ENCODE data around the gene ULBP1.
"Not testable (repeated sequence)": the region's sequence is repeated elsewhere in the genome, so short reads cannot be mapped to it uniquely, and the experiment has no call there.

Gene ULBP1

DNA sequence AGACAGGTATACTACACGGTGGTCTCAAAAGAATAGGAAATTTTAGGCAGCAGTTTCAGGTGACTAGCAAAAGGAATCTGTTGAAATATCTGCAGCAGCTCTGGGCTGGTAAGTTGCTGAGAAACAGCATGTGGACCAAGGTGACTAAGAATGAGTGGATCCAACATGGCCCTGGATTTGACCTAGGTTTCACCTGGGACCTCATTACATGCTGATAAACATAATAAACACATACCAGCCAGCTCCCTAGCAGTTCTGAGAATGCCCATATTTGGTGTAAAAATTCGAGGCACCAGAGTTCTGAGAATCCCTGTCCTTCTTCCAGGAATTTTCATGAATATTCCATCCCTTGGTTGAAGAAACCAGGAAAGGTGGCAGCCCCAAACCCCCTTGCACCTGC lies 10.4 kb upstream of the ULBP1 start:
- DNase-seq (ENCODE audit: low spot score): peak; percentile 20

DNA sequence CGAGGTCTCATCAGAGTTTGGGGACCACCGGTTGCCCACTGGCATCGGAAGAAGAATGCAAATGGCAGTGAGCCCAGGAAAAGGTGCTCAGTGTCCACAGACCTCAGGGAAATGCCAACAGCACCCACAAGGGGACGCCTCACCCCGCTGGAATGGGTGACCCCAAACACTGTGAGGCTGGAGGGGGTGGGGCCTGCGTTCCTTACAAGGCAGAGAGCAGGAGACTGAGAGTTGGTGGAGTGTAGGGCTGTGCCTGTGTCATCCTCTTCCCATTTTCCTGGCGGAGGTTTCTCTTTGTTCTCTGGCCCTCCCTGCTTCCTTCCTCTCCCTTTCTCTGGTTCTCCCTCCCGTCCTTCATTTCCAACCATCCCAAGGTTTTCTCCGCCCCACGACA lies 9.8 kb upstream of the ULBP1 start:
- DNase-seq (ENCODE audit: low spot score): not testable (repeated sequence)

DNA sequence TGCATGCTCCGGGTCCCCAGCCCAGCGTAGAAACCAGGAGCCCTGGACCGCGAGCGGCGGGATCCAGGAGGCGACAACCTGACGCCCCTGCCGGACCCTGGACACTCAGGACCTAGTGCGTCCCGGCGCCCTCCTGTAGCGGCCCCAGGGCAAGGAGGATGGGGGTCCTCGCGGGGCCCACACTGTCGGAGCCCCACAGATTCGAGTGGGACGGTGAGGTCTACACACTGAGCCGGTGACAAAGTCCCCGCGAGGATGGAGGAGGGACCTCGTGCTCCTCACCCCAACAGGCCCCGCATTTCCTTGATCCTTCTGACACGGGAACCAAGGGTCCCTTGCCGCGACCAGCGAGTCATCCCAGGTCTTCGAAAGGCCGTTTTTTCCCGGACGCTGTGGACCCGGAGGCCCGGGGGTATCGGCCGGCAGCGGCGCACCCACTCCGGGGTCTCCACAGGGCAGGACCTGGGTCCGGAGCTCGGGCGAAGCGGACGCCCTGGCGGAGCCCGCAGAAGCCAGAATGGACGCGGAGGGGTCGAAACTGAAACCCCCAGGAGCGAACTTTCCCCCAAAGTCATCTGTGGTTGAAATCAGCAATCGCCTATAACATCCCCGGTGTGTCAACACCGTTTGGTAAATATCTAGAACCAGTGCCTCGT lies 9.3 kb upstream of the ULBP1 start:
- not testable (repeated sequence) for DNase-seq (ENCODE audit: low spot score)

DNA sequence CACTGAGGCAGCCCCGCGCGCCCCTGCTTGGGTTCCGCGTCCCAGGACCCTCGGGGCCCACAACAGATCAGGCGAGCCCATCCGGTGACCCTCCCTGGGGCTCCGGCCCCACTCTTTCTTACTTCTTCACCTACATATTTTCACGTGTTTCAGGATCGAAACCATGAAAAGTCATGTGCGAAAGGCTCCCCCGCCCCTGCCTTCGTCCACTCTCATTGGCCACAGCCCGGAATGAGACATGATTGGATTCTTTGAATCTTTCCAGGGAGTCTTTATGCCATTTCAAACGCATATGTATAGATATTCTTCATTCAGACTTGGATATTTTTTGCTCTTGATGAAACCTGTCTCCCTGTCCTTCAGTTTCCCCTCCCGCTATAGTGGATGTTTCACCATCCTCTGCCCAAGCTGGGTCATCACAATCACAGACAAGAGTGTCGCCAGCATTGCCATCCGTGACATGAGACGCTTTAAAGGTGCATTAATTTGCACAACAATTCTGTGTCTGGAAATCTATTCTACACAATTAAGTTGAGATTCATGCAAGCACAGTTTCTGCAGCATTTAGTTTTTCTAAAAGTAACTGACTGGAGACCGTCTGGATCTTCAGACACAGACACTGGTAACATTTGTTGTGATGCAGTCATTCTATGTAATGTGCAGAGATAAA lies 8.6 kb upstream of the ULBP1 start:
- DNase-seq (ENCODE audit: low spot score): not testable (repeated sequence)

DNA sequence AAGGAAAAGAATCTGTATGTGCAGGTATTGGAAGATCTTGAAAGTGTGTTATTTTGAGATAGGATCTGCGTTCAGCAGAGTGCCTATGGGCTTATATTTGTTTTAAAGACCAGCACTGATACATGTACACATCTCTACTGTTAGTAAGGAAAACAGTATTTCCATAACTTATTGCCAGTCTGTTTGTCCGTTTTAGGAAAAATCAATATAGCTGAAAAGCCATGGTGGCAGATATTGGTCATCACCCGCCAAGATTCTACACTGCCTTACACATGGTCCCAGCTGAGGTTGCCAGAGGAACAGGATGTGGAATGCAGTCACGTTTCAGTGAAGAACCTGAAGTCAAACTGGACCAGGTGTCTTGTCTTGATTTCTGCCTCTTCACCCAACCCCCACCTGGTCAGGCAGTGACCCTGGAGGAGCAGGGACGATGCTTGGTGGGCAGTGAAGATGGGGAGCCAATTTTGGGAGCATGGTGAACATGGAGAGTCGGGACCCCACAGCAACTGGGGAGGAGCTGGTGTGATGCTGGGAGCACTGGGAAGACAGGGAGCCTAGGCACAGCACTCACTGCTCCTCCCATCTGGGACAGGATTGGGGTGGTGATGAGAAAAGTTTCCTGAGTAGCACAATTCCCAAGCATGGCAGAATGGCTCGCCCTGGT lies 8.0 kb upstream of the ULBP1 start:
- DNase-seq (ENCODE audit: low spot score): not testable (repeated sequence)

DNA sequence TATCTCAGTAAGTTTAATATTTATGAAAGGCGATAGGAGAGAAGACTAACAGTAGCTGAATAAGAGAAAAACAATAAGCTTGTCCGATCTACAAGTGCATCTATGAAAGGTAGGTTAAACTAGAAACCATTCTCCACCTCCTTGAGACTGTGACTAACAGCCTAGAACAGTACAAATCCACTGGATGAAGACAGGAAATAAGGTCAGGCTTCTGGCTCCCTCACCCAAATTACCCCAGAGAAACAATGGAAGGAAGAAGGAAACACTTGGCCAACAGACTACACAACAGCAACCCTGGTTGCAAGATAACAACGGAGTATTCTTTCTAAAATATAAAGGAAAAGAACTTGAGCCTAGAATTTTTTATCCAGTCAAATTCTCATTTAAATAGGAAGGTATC lies 5.6 kb upstream of the ULBP1 start:
- not testable (repeated sequence) for DNase-seq (ENCODE audit: low spot score)

DNA sequence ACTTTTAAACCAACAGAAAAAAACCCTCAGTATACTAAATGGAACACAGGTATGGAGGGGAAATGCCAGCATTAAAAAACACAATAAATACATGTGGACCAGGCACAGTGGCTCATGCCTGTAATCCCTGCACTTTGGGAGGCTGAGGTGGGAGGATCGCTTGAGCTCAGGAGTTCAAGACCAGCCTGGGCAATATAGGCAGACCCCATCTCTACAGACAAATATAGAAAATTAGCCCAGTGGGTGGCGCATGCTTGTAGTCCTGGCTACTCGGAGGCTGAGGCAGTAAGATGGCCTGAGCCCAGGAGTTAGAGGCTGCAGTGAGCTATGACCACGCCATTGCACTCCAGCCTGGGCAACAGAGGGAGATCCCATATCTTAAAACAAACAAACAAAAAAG lies 3.9 kb upstream of the ULBP1 start:
- DNase-seq (ENCODE audit: low spot score): not testable (repeated sequence)

DNA sequence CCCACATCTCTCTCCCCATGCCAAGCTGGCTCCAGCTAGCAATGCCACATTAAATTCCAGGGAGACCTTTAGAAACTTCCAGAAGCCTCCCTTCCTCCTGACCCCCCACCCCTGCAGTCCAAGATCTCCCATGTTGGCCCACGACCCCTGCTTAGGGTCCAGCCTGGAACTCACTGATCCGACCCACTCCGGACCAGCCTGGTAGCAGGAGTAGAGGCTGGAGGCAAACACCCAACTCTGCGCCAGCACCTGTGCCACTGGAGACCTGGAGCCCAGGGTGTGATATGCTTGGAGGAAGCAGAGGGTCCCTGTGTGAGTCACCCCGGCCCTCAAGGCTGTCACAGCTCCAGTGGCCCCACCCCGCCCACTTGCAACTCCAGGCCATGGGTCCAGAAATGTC lies 3.3 kb upstream of the ULBP1 start:
- DNase-seq (ENCODE audit: low spot score): no peak

DNA sequence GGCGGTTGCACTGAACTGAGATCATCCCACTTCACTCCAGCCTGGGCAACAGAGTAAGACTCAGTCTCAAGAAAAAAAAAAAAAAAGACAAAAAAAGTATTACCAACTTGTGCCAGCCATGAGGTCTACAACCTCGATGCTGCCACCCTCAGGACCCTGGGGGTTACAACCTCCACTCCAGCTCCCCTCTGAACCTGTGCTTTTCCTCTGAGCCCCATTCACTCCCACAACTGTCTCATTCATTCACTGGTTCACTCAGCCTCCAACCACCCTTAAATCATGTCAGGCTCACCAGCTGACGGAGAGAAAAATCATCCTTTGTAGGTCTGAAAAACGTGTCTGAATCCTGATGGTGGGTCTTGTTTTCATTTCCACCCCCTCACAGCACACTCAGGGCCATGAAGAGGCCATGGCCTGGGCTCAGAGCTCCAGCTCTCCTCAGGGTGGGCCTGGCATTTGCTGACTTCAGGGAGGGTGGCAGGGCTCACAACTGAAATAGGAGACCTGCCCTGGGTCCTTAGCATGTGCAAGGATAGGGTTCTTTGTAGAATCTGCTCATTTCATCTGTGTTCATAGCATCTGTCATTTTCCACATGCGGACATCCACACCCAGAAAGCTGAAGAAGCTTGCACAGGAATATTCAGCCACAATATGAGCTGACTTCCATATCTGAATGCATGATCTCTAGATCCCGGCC lies 1.9 kb upstream of the ULBP1 start:
- DNase-seq (ENCODE audit: low spot score): peak; percentile 17

DNA sequence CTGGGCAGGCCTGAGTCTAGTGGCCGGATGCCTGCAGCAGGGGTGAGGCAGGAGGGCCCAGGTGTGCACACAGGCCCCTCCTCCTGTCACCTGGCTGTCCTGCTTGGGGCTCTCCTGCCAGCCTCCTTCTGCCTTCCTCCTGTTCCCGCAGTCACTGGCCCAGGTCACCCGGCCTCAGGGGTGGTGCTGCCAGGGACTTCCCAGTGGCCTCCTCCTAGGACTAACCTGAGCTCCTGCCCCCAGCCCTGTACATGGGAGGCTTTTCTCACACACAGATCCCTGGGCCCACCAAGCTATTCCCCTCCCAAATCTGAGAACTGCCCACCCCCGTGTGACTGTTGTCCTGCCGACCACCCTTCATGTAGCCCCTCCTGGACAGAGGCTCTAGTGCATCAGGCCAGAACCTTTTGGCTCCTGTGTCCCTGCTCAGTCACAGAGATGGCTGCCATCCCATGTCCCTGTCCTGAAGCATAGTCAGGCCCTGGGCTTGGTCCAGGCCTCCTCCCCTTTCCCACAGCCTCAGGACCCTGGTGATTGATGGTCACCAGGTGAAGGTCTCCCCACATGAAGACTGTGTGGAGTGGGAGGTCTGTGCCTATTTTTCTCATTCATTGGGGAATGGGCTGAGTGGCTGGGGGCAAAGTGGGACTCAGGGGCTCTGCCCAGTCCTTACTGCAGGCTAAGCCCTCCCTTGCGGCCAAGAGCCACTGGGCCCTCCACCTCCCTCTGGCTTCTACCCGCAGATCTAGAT lies 1.1 kb upstream of the ULBP1 start:
- no peak for DNase-seq (ENCODE audit: low spot score)

DNA sequence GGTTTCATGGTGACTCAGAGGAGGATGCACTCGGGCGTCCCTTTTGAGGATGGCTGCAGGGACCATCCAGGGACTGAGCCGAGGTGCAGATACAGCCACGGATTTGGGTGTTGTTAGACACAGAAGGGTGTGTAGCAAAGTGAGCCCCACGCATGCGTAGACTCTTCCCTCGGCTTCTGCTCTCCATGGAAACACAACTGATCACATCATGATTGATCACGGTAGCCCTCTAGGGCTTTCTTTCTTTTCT lies 606 bp upstream of the ULBP1 start:
- peak; percentile 80 for DNase-seq (ENCODE audit: low spot score)

DNA sequence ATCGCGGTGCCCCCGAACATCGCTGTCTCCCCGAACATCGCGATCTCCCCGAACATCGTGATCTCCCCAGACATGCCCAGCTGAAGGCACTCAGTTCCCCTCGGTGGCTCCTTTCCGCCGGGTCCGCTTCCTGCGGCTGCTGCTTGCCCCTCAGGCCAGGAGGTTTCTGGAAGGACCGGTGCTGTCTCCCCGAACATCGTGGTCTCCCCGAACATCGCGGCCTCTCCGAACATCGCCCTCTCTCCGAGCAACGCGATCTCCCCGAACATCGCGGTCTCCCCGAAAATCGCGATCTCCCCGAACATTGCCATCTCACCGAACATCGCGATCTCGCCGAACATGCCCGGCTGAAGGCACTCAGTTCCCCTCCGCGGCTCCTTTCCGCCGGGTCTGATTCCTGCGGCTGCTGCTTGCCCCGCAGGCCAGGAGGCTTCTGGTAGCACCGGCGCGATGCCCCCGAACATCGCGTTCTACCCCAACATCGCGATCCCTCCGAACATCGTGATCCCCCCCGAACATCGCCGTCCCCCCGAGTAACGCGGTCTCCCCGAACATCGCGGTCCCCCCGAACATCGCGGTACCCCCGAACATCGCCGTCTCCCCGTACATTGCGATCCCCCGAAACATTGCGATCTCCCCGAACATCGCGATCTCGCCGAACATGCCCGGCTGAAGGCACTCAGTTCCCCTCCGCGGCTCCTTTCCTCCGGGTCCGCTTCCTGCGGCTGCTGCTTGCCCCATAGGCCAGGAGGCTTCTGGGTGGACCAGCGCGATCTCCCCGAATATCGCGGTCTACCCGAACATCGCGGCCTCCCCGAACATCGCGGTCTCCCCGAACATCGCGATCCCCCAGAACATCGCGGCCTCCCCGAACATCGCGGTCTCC lies 808 bp downstream of the ULBP1 start:
- DNase-seq (ENCODE audit: low spot score): no peak

DNA sequence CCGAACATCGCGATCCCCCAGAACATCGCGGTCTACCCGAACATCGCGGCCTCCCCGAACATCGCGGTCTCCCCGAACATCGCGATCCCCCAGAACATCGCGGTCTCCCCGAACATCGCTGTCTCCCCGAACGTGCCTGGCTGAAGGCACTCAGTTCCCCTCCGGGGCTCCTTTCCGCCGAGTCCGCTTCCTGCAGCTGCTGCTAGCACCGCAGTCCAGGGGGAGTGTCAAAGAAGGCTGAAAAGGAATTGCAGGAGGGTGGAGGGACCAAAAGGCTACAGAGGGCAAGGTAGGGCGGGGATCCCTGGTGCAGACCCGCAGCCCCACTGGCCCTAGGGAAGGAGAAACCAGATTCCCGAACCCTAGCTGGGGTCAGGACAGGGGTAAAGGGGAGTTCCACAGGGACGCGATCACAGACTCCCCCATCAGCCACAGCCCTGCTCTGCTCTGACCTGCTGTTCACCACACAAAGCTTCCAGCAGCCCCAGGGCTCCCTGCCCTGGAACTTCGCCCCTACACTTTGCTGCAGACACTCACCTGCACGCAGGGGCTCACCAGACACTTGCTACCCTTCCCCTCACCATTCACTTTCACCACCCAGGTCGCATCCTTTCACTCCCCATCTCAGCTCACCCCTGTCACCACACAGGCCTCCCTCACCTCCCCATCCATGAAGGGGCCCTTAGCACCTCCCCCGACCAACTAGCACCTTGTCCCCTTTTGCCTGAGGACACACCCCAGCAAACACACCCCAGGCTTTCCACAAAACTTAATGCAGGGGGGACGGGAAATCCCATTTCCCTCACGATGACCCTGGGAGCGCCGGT lies 1.7 kb downstream of the ULBP1 start:
- no peak for DNase-seq (ENCODE audit: low spot score)

DNA sequence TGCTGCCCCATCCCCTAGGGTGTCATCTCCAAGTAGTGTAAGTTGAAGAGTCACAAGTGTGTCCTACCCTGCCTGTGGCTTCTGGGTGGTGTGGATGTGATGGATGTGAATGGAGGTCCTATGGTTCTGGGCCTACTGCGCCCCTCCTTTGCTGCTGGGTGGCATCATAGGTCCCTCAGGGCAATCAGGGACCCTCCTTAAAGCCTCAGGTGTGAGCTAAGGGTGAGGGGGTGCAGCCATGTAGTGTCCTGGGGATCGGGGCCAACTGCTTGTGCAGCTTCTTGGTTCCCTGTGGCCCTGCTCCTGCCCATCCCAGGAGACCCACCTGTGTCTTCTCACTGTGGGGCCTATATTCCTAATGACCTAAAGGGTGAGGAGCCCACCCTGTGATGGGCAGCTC lies 2.6 kb downstream of the ULBP1 start:
- not testable (repeated sequence) for DNase-seq (ENCODE audit: low spot score)

DNA sequence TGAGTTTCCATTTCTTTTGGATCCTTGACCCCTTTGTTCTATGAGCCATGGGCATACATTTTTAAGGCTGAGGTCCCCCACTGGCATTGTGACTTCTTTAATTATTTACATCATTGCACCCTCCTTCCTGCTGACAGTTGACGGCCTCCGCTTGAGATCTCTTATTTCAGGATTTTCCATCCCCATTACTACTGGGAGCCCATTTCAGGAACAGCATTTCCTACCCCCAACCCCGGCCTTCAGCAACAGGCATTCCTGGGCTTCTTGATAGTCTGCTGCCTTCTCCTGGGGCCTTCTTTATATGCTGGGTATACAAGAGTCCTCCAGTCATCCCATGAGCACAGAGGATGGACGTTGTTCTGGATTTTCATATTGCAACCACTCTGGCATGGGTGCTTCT lies 3.8 kb downstream of the ULBP1 start:
- no peak for DNase-seq (ENCODE audit: low spot score)

DNA sequence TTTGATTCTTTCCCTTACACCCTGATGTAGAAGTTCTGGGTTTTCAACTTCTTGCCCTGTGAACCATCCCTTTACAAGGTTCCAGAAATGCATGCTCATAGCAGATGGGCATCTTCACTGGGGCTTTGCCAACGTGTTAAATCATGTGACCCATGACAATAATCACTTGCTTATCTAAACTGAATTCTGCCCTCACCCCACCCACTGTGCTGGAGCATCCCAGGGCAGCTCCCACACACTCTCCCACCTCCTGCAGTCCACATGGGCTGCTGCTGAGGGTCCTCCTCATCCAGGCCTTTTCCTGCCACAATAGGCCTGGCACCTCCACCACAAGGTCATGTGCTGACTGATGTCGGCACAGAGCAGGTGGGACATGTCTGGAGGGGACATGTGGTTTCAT lies 4.3 kb downstream of the ULBP1 start:
- DNase-seq (ENCODE audit: low spot score): not testable (repeated sequence)

DNA sequence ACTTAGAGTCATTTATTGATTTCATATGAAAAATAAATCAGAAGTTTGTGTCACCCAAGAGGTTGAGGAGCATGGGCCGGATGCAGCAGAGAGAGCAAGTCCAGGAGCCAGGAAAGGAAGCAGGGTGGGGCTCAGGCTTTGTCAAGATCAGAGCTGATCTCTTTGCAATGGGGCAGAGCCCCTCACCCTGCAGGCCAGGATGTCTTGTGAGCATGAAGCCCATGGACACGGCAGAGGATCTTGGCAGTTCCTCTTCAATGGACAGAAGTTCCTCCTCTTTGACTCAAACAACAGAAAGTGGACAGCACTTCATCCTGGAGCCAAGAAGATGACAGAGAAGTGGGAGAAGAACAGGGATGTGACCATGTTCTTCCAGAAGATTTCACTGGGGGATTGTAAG lies 5.2 kb downstream of the ULBP1 start:
- DNase-seq (ENCODE audit: low spot score): not testable (repeated sequence)

DNA sequence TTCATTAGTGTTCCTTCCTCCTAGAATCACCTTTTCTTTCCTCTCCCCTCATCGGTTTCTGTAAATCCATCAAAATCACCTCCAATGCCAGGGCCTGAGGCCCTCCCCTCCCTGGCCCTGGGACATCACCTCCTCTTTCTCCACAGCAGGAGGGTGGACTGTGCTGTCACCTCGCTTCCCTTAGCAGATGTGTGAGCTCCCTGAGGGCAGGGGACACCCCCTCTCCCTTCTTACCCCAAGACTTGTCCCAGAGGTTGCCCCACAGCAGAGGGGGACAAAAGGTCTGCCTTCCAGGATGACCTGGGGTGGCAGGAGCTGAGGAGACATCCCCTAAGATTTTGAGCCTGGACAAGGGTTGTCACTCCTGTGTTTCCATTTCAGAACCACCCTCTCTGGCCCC lies 5.9 kb downstream of the ULBP1 start:
- DNase-seq (ENCODE audit: low spot score): no peak

DNA sequence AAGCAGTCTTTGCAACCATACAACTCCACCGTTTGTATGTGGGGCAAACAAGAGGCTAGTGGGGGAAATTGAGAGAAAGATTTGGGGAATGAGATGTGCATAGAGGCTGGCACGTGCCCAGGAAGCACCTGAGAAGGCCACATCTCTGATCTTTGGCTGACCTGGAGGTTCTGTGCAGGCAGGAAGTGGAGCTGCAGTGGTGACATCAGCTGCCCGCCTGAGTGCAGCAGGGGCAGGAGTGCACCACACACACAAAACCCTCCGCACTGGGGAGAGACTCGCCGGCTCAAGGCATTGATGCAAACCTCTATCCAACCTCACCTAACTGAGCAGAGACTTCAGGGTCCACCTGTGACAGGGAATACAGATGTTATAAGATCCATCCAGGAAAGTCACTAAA lies 10.7 kb downstream of the ULBP1 start:
- not testable (repeated sequence) for DNase-seq (ENCODE audit: low spot score)

DNA sequence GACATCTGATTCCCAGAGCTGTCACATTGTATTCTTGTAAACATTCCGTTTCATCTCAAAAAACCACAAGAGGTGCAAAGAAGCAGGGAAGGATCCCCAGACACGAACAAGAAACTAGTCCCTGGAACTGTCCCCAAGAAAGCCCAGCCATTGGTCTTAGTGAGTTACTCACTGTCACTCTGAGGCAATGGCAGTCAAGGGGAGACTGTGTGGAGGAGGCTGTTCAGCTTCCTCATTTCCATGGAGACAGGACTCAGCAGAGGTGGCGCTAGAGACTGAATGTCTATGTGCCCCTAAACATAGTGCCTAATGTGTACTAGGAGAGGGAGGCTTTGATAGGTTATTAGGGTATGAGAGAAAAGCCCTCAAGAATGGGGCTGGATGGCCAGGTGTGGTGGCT lies 11.1 kb downstream of the ULBP1 start:
- no peak for DNase-seq (ENCODE audit: low spot score)

DNA sequence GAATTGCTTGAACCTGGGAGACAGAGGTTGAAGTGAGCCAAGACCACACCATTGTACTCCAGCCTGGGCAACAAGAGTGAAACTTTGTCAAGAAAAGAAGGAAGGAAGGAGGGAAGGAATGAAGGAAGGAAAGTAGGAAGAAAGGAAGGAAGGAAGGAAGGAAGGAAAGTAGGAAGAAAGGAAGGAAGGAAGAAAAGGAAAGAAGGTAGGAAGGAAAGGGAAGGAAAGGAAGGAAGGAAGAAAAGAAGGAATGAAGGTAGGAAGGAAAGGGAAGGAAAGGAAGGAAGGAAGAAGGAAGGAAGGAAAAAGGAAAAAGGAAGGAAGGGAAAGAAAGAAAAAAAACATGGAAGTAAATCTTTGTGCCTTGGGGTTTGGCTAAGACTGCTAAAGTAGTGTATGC lies 11.7 kb downstream of the ULBP1 start:
- no peak for DNase-seq (ENCODE audit: low spot score)
